NCI-H82 treated with DMSO at 0.1 percent for 48 hours (cell line): ENCODE results near the gene SSR4.

Experiments used
- DNase-seq: peaks from one replicate; lab custom pipeline; 2025; ENCODE audit not compliant: unreplicated experiment; lab: John Stamatoyannopoulos, UW

SSR4 gene

DNA sequence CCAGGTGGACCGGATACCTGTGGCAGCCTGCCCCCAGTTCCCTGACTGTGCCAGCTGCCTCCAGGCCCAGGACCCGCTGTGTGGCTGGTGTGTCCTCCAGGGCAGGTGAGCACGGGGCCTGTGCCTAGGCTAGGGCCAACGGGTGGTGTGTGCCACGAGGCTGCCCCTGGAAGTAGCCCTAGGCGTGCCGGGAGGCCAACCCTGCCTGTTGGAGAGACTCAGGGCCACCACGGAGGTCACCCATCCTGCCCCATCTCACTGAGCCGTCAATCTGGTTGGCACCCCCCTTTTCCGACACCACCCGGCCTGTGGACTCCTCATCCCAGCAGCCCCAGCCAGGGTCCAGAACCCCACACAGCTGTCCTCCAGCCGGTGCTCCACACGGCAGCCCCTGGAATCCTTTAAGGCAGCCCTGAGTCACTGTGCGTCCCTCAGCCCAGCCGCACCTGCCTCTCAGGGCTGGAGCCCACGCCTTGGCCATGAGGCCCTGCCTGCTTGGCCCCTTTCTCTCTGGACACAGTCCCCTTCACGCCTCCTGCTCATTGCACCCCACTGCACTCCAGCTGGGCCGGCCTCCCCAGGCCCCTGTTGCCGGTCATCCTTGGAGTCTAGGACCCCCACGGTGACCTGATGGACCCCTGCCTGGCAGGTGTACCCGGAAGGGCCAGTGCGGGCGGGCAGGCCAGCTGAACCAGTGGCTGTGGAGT is 25.2 kb upstream of the SSR4 start:
- no peak for DNase-seq

DNA sequence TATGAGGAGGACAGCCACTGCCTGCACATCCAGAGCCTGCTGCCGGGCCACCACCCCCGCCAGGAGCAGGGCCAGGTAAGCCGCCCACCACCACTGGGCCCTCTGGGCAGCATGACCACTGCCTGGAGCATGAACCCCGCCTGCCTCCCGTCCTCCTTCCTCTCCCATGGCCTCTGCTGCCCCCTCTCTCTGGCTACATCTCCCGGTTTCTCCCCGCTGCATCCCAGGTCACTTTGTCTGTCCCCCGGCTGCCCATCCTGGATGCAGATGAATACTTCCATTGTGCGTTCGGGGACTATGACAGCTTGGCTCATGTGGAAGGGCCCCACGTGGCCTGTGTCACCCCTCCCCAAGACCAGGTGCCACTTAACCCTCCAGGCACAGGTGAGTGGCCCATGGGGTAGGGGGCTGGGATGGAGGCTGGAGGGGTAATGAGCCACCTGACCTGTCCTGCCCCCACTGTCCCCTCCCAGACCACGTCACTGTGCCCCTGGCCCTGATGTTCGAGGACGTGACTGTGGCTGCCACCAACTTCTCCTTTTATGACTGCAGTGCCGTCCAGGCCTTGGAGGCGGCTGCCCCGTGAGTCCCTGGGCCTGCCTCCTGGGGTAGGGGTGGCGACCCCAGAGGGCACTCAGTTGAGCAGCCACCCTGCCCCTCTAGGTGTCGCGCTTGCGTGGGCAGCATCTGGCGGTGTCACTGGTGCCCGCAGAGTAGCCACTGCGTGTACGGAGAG is 24.4 kb upstream of the SSR4 start:
- no peak for DNase-seq

DNA sequence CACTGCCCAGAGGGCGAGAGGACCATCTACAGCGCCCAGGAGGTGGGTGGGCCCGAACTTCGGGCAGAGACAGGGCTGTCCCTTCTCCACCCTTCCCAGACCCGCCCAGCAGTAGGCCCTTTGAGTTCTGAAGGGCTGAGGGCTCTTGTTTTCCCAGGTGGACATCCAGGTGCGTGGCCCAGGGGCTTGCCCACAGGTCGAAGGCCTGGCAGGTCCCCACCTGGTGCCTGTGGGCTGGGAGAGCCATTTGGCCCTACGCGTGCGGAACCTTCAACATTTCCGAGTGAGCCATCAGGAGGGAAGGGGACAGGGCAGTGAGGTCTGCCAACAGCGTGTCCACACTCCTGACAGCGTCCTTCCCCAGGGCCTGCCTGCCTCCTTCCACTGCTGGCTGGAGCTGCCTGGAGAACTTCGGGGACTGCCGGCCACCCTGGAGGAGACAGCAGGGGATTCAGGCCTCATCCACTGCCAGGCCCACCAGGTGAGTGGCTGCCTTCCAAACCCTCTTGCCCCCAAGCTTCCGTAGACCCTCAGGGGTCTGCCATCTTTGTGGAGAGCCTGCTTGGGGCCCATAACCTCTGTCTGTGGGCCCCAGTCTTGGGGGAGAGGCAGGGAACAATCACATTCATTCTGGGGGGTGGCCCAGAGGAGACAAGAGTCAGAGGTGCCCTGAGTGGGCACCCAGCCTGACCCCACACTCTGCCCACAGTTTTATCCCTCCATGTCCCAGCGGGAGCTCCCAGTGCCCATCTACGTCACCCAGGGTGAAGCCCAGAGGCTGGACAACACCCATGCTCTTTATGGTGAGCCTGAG is 23.7 kb upstream of the SSR4 start:
- DNase-seq: no peak

DNA sequence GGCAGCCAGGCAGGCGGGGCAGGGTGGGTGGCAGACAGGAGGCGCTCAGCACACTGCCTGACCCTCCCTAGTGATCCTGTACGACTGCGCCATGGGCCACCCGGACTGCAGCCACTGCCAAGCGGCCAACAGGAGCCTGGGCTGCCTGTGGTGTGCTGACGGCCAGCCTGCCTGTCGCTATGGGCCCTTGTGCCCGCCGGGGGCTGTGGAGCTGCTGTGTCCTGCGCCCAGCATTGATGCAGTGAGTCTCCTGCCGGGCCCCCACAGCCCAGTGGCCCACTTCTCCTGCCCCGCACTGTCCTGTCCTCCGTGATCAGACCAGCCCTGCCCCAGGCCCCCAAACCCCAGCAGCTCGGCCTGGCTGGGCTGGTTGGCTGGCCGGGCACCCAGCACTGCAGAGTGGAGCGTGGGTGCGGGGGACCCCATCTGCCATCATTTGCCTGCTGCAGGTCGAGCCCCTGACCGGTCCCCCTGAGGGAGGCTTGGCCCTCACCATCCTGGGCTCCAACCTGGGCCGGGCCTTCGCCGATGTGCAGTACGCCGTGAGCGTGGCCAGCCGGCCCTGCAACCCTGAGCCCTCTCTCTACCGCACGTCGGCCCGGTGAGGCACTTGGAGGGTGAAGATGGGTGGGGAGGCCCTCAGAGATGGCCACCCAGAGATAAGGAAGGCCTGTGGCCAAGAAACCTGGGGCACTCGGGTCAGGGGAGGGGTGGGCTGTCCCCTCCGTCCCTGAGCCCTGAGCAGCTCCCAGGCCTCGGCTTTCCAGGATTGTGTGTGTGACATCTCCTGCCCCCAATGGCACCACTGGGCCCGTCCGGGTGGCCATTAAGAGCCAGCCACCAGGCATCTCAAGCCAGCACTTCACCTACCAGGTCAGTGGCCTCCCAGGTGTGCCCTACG is 22.8 kb upstream of the SSR4 start:
- DNase-seq: no peak

DNA sequence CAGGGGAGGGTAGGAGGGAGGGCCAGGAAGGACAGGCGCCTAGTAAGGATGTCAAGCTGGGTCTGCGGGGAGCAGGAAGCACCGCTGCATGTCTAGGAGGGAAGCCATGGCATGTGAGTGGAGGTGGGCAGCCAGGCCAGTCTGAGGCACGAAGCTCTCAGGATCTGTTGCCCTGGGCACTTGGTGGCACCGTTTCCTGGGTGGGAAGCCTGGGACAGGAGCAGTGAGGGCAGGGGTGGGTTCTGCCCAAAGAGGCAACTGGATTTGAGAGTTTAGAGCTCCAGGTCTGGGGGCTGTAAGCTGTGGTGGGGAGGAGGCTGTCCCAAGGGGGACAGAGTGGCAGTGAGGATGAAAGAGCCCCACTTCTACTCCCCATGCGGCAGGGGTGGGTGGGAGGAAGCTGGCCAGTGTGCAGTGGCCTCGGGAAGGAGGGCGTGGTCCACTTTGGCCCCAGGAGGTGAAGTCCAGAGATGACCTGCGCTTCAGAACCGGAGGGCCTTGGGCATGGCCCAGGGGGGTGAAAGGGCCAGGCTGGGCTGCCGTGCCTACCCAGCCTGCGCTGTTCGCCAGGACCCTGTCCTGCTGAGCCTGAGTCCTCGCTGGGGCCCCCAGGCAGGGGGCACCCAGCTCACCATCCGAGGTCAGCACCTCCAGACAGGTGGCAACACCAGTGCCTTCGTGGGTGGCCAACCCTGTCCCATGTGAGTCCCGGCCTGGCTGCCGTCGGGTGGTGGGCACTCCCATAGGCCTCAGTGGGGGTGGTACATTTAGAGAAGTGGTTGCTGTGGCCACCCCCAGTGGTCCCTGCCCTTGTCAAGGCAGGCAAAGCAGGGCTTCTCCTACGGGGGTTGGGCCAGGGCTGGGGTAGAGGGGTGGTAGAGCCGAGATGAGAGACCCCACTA is 21.9 kb upstream of the SSR4 start:
- DNase-seq: no peak

DNA sequence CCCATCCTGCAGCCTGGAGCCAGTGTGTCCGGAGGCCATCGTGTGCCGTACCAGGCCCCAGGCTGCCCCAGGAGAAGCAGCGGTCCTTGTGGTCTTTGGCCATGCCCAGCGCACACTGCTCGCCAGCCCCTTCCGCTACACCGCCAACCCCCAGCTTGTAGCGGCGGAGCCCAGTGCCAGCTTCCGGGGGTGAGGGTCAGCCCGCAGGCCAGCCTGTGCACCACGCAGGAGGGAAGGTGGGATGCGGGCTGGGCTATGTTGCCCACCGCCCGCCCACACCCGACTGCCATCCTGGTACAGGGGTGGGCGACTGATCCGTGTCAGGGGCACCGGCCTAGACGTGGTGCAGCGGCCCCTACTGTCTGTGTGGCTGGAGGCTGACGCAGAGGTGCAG is 21.3 kb upstream of the SSR4 start:
- no peak for DNase-seq

DNA sequence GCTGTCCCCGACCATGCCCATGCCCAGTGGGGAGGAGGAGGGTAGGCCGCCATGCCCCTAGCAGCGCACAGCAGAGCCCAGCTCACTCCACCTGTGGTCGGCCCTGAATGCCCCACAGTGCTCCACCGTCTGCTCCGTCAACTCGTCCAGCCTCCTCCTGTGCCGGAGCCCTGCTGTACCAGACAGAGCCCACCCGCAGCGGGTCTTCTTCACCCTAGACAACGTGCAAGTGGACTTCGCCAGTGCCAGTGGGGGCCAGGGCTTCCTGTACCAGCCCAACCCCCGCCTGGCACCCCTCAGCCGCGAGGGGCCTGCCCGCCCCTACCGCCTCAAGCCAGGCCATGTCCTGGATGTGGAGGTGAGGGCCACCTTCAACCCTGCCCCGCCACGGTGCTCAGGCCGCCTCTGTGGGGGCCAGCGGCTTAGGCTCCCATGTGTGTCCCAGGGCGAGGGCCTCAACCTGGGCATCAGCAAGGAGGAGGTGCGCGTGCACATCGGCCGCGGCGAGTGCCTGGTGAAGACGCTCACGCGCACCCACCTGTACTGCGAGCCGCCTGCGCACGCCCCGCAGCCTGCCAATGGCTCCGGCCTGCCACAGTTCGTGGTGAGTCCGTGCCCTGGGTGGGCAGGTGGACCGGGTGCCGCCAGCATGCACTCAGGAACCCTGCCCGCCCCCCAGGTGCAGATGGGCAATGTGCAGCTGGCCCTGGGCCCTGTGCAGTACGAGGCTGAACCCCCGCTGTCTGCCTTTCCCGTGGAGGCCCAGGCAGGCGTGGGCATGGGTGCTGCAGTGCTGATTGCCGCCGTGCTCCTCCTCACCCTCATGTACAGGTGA is 20.5 kb upstream of the SSR4 start:
- no peak for DNase-seq

DNA sequence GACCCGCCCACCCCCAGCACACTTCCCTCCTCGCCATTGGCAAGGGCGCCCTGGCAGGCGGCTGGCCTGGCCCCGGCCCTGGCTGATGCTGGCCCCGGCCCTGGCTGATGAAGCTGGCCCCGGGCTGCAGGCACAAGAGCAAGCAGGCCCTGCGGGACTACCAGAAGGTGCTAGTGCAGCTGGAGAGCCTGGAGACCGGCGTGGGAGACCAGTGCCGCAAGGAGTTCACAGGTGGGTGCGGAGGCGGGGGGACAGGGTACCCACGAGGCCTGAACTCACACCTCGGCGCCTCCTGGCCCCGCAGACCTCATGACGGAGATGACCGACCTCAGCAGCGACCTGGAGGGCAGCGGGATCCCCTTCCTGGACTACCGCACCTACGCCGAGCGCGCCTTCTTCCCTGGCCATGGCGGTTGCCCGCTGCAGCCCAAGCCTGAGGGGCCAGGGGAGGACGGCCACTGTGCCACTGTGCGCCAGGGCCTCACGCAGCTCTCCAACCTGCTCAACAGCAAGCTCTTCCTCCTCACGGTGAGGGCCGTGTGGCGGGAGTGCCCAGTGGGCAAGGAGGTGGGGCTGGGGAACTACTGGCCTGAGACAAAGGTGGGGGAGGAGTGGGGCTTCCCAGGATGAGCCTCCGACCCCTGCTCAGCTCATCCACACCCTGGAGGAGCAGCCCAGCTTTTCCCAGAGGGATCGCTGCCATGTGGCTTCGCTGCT is 19.7 kb upstream of the SSR4 start:
- DNase-seq: no peak

DNA sequence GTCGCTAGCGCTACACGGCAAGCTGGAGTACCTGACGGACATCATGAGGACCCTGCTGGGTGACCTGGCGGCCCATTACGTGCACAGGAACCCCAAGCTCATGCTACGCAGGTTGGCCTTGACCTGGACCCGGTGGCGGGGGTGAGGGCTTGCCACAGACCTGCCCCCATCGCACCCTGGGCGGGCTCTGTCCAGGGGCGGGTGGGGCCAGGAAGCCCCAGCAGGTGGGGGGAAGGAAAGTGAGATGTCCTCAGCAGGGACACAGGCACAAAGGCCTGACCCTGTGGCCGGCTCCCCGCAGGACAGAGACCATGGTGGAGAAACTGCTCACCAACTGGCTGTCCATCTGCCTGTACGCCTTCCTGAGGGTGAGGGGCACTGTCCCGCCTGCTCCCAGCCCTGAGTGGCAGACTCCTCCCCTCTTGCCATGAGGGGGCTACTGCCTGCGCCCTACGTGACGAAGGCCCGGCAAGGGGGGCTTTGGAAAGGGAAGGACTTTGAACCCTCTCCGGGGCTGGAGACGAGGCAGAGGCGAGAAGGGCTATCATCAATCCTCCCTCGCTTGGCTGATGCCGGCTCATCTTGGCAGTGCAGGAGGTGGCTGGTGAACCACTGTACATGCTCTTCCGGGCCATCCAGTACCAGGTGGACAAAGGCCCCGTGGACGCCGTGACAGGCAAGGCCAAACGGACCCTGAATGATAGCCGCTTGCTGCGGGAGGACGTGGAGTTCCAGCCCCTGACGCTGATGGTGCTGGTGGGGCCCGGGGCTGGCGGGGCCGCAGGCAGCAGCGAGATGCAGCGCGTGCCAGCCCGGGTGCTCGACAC is 19.0 kb upstream of the SSR4 start:
- no peak for DNase-seq

DNA sequence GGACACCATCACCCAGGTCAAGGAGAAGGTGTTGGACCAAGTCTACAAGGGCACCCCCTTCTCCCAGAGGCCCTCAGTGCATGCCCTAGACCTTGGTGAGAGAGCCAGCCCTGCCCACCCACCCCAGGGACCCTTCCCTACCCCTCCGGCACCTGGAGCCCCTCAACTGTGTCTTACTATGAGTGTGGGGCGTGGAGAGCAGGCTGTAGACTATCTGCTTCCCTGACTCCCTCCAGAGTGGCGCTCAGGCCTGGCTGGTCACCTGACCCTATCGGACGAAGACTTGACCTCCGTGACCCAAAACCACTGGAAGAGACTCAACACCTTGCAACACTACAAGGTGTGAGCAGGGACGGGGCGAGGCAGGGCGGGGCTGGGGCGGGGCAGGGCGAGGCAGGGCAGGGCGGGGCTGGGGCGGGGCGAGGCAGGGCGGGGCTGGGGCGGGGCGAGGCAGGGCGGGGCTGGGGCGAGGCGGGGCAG is 18.3 kb upstream of the SSR4 start:
- DNase-seq: no peak

DNA sequence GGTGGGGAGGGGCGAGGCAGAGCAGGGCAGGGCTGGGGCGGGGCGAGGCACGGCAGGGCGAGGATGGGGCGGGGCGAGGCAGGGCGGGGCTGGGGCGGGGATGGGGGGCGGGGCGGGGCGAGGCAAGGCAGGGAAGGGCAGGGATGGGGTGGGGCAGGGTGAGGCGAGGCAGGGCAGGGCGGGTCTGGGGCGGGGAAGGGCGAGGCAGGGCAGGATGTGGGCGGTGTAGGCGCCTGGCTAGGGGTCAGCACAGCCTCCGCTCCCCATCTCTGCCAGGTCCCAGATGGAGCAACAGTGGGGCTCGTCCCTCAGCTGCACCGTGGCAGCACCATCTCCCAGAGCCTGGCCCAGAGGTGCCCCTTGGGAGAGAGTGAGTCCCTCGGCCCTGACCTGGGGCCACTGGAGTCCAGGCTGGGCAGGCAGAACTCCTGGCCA is 17.8 kb upstream of the SSR4 start:
- DNase-seq: no peak

DNA sequence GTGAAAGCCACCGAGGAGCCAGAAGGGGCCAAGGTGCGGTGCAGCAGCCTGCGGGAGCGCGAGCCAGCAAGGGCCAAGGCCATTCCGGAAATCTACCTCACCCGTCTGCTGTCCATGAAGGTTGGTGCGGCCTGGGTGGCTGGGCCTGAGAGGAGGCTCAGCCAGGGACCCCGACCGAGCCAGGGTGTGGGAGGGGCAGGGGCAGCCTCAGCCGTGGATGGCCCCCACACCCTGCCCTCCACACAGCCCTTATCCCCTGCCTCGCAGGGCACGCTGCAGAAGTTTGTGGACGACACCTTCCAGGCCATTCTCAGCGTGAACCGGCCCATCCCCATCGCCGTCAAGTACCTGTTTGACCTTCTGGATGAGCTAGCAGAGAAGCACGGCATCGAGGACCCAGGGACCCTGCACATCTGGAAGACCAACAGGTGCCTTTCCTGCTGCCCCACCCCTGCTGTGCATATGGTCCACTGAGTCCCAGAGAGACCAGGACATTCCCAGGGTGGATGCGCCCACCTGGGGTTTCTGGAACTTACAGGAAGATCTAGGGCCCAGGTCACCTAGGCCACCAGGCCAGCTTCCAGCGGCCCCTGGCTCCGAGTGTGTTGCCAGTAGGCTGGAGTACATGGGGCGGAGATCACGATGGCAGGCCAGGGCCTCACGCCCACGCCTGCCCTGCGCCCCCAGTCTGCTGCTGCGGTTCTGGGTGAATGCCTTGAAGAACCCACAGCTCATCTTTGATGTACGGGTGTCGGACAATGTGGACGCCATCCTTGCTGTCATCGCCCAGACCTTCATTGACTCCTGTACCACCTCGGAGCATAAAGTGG is 17.0 kb upstream of the SSR4 start:
- no peak for DNase-seq

DNA sequence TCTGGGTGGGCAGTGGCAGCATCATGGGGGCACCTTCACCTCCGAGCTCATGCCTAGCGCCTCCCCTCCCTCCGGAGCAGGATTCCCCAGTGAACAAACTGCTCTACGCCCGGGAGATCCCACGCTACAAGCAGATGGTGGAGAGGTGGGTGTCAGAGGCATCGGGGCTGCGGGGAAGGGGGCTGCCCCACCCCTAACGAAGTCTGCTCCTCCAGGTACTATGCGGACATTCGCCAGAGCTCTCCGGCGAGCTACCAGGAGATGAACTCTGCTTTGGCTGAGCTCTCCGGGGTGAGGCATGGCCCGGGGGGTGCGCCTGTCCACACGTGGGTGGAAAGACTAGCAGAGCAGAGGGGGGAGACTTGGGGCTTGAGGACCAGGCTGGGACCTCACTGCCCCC is 16.3 kb upstream of the SSR4 start:
- no peak for DNase-seq

DNA sequence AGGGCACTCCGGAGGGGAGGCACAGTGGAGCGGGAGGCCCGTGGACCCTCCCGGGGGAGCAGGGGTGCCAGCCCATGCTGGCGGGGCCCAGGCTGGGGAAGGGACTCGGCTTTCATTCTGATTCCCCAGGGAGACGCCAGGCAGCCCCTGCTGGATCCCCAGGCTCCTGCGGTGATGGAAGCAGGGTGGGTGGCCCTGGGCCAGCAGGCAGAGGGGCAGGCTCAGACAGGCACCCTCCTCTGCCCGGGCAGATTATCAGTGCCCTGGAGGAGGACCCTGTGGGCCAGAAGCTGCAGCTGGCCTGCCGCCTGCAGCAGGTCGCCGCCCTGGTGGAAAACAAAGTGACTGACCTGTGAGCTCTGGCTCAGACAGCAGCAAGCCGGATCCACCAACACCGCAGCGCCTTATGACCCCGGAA is 15.8 kb upstream of the SSR4 start:
- DNase-seq: no peak

DNA sequence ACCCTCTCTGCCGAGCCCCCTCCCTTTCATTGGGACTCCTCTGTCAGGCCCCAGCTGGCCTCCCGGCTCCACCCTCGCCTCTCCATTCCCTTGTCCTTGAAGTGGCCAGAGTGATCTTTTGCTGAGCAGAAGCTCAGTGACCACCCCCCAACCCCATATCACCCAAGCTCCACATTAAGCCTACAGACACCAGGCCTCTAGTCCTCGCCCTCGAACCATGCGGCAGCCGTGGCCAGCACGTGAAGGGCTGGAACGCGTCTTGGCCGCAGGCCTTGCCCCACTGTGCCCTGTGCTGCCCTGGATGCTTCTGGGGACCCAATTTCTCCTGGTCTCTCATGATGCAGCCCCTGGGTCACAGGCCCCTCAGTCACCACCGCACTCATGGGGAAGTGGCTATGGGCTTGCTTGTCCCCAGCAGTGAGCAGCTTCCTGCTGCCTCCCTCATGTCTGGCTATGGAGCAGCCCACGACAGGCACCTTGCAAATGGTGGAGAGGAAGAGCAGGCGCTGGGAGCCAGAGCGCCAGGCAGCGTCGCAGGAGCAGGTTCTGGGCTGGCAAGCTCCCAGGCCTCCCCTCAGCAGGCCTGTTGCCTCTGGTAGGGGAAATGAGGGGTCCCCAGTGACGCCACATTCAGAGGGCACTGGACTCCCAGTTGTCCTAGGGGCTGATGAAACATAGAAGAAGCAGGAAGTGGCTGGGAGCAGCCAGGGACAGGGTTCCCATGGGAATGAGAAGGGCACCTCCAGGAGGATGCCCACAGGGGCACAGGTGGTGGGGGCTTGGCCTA is 14.4 kb upstream of the SSR4 start:
- no peak for DNase-seq
